Pancreas (tissue), 10 donors: ENCODE measurements around the gene MEGF11. TPM values are rescaled to one million over a fixed set of nuclear protein-coding genes. Genes with fewer than 3 reads are reported as not detected.
A peak's percentile ranks its signal among the peaks of the same experiment; 100 is the strongest.

Experiments
- ATAC-seq, 4 donors: fragments of 200-7000 bp; cut with Tn5 transposase; one replicate each; pipeline versions ENCODE4 v1.8.0 to v1.9.1; 2020; ENCODE audit warnings: mild to moderate bottlenecking in 4 of 4, moderate library complexity in 4 of 4
- DNase-seq, 6 donors: peaks; one replicate each; pipeline ENCODE4 v3.0.0-alpha.2; 2020
- FAIRE-seq: peaks from 2 replicates; lab custom pipeline; 2012; peaks lifted over from hg19 to GRCh38; lab: Jason Lieb, UNC
- H3K27ac ChIP-seq, 4 donors: fragments of 200-600 bp; sonication (generic); 1 replicate in 3 of 4; 2 replicates in 1 of 4; pipeline versions ENCODE4 v1.5.0 to v1.8.0; 2020
- H3K27me3 ChIP-seq, 4 donors: fragments of 200-600 bp; one replicate each; pipeline ENCODE4 v1.8.0; 2021
- H3K36me3 ChIP-seq, 3 donors: fragments of 200-600 bp; sonication (generic) in 1 of 3; one replicate each; pipeline versions ENCODE4 v1.5.0 to v1.8.0; 2020 to 2021
- H3K4me1 ChIP-seq, 3 donors: fragments of 200-600 bp; one replicate each; pipeline ENCODE4 v1.8.0; 2021
- H3K4me3 ChIP-seq, 4 donors: fragments of 200-600 bp; sonication (generic) in 2 of 4; one replicate each; pipeline versions ENCODE4 v1.5.0 to v1.8.0; 2020 to 2021
- H3K9me3 ChIP-seq, 4 donors: fragments of 200-600 bp; one replicate each; pipeline ENCODE4 v1.8.0; 2021
- CTCF ChIP-seq, 4 donors: fragments of 200-600 bp; sonication (generic) in 3 of 4; IDR thresholded peaks; one replicate each; pipeline versions ENCODE4 v1.5.0 to v1.8.0; 2021; ENCODE audit warnings: antibody characterized with exemption in 4 of 4
- WGBS, 2 donors: extraction: QIAGEN DNeasy Blood & Tissue Kit; methylation state at CpG; one replicate each; pipeline ENCODE4 v1.1.7; 2013; 5-methylcytosine and 5-hydroxymethylcytosine counted together
- intact Hi-C, 3 donors: fragments of 100-400 bp; cut with DNase I; formaldehyde crosslinking; loops; one replicate each; pipeline versions ENCODE4 v1.11.1 to v1.14.2; 2022
- polyA plus RNA-seq, 2 donors: library from polyadenylated mRNA; stranded (reverse); fragments of 200-250 nt; gene quantifications; one replicate each; pipeline ENCODE4 v1.2.3, GENCODE V29; 2013
- total RNA-seq, 6 donors: library from RNA; stranded (reverse); fragmentation: NEBNext Ultra II Directional in 4 of 6; extraction: Animal tissue kit (Norgen Biotek cat#: 25700) in 4 of 6; gene quantifications; one replicate each; pipeline versions ENCODE4 v1.2.1 to v1.2.4, GENCODE V29; 2021 to 2023
- donor health status: healthy with polysubstance abuse.
- donor health status: DM: no; HTN: no; CAD: no; lungs with moderate emphysema.
- donor health status: DM: no; HTN: no; CAD: no.
- donor health status: control.
- donor health status: control.
- donor health status: Bipolar disorder and iron deficiency.
- donor health status: DM: yes; HTN: yes; CAD: no.
- donor health status: DM: no; HTN: no; CAD: no.
- donor health status: DM: no; HTN: no; CAD: no.
- donor health status: DM: yes; HTN: yes; CAD: no.

Gene MEGF11
- total and polyA plus RNA-seq, 8 donors = 0.19 to 0.87 (median 0.37) TPM

DNA sequence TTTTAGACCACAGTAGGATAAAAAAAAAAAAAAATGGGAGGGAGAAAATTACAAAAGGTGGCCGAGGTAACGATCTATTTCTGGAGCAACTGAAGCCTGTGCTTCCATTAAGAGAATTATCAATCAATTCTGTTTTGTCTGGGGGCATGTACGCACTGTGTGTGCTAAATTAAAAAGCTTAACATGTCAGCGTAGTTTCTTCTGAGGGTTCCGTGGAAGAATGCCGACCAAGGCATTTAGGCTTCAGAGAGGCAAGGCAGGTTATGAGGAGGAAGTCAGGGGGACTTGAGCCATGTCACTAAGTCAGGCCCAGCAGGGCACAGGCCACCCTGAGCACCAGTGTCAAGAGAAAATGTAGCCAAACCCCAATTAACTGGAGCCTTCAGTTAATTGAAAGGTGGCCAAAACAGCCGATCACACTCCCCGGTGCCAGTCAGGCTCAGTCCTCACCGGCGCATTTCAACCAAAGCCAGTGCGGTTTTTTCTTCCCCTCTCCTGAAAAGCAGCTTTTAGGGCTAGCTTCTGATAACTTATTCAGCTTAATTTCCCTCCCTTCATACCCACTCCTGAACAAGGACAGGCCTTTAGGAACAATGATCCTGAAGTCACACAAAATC is 113.9 kb downstream of the MEGF11 start:
- no peak overlapping the region for H3K4me3 ChIP-seq
- peak in 1 of 4 donors; percentile 5 for ATAC-seq
- DNase-seq = no peak
- peaks cover 0 to 19% (median 14%) of the 10 kb centered on the region in 3 donors for H3K4me1 ChIP-seq
- FAIRE-seq = no peak
- no peaks in the 10 kb centered on the region for H3K36me3 ChIP-seq
- no peaks in the 10 kb centered on the region for H3K9me3 ChIP-seq
- no peaks in the 10 kb centered on the region for H3K27me3 ChIP-seq
- no peak overlapping the region for H3K27ac ChIP-seq
- no peak for TF ChIP-seq CTCF (IDR thresholded peaks at IDR 0.05)
- 83 to 85% methylated on average over 11 of the region's 11 CpGs for WGBS, 2 donors
- intact Hi-C loops = no loop called here

DNA sequence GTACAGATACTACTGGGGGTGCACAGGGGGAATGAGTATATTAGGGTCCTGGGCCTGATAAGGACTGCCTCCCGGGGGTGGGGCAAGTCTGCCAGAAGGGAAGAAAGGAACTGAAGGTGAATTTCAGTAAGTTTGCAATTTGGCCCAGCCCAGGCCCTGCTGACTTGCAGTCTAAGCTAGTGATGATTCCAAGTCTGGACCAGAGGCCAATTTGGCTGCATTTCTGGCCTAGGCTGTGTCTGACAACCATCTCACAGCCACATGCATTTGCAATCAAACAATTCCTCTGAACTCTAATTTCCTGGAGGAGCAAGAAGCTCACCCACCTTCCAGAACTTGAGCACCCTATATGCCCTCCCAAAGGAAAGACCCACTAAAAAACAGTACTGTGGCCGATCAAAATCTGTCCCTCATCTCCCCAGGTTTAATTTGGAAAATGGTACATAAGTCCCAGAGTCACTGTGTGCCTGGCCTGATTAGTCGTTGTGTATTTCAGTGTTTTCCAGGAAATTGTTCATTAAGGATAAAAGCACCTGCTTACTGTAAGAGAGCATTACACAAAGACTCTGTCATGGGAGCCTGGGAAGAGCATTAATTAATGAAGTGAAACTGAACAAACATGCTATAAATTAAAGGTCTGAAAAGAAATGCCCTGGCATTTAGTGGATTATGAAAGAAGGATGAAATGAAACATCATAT is 114.5 kb downstream of the MEGF11 start:
- WGBS, 2 donors = 70 to 74% methylated on average over 3 of the region's 3 CpGs
- Histone ChIP-seq H3K27me3 (no peaks in the 10 kb centered on the region), H3K27ac (no peak overlapping the region), H3K4me3 (no peak overlapping the region), H3K4me1 (peaks cover 0 to 19% (median 14%) of the 10 kb centered on the region in 3 donors), H3K36me3 (no peaks in the 10 kb centered on the region), H3K9me3 (no peaks in the 10 kb centered on the region)
- DNase-seq (no peak), ATAC-seq (peak in 1 of 4 donors; percentile 29), FAIRE-seq (no peak)
- intact Hi-C loops = no loop called here
- no peak for TF ChIP-seq CTCF (IDR thresholded peaks at IDR 0.05)

- H3K4me3 ChIP-seq = no peak overlapping the region
- no peaks in the 10 kb centered on the region for H3K36me3 ChIP-seq
- no peak for FAIRE-seq
- peak in 2 of 6 donors; percentile 25 to 50 for DNase-seq
- no peak for TF ChIP-seq CTCF (IDR thresholded peaks at IDR 0.05)
- WGBS, 2 donors = 29 to 42% methylated on average over 10 of the region's 10 CpGs
- H3K27ac ChIP-seq = no peak overlapping the region
- H3K9me3 ChIP-seq = no peaks in the 10 kb centered on the region
- intact Hi-C loops = no loop called here
- H3K4me1 ChIP-seq = peaks cover 0 to 19% (median 14%) of the 10 kb centered on the region in 3 donors
- no peaks in the 10 kb centered on the region for H3K27me3 ChIP-seq
- peak; percentile 29 to 64 (median 50) for ATAC-seq
Measured at GRCh38 chr15:66138096-66138783, 115.3 kb downstream of the MEGF11 start.

DNA sequence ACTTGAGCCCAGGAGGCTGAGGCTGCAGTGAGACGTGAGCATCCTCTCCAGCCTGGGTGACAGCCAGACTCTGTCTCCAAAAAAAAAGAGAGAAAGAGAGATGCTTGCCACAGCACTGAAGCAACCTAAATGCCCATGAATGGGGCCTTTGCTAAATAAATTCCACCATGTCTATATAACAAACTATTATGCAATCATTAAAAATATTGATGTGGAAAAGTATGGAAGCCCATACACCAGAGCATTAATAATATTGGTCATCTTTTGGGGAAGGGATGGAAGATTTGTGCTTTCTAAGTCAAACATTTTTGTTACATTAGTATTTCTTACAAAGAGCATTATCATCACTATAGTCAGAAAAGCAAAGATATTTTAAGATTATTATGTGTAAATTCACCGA is 116.6 kb downstream of the MEGF11 start:
- ATAC-seq = no peak
- H3K4me1 ChIP-seq = peaks cover 0 to 19% (median 14%) of the 10 kb centered on the region in 3 donors
- no peaks in the 10 kb centered on the region for H3K36me3 ChIP-seq
- no peaks in the 10 kb centered on the region for H3K27me3 ChIP-seq
- intact Hi-C loops = no loop called here
- no peak for FAIRE-seq
- 77 to 82% methylated on average over 2 of the region's 2 CpGs for WGBS, 2 donors
- H3K27ac ChIP-seq = no peak overlapping the region
- TF ChIP-seq CTCF (IDR thresholded peaks at IDR 0.05) = no peak
- no peak overlapping the region for H3K4me3 ChIP-seq
- no peak for DNase-seq
- H3K9me3 ChIP-seq = no peaks in the 10 kb centered on the region
